Gastrocnemius medialis (tissue), 4 donors: ENCODE data around the gene ANKRD63.

Source experiments
- CTCF ChIP-seq, 5 experiments: fragments of 450-650 bp in 3 of 5; fragments of 200-600 bp in 2 of 5; sonication (generic) in 2 of 5; IDR thresholded peaks in 4 of 5; conservative IDR thresholded peaks in 1 of 5; 1 replicate in 4 of 5; 2 replicates in 1 of 5; pipeline ENCODE4 v1.5.1; 2016 to 2019; ENCODE audit warnings: antibody characterized with exemption in 5 of 5, mild to moderate bottlenecking in 3 of 5, moderate library complexity in 3 of 5
- POLR2A ChIP-seq, 2 donors: fragments of 450-650 bp; IDR thresholded peaks; one replicate each; pipeline ENCODE4 v1.6.1; 2017; ENCODE audit warnings: antibody characterized with exemption in 2 of 2, mild to moderate bottlenecking in 2 of 2, moderate library complexity in 2 of 2

DNA sequence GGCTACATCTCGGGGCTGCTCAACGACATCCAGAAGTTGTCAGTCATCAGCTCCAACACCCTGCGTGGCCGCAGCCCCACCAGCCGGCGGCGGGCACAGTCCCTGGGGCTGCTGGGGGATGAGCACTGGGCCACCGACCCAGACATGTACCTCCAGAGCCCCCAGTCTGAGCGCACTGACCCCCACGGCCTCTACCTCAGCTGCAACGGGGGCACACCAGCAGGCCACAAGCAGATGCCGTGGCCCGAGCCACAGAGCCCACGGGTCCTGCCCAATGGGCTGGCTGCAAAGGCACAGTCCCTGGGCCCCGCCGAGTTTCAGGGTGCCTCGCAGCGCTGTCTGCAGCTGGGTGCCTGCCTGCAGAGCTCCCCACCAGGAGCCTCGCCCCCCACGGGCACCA, 17.0 kb downstream of the ANKRD63 start:
- TF ChIP-seq CTCF (IDR thresholded peaks at IDR 0.05 in 4 of 5, conservative IDR thresholded peaks at IDR 0.05 in 1 of 5) = no peak
- no peak for TF ChIP-seq POLR2A (IDR thresholded peaks at IDR 0.05)
